ENCODE data around the gene DNER. TPM values are rescaled to one million over a fixed set of nuclear protein-coding genes. Genes with fewer than 3 reads are reported as not detected.
A peak's percentile ranks its signal among the peaks of the same experiment; 100 is the strongest.

The DNER gene
- polyA plus RNA-seq, 2 of the 4 experiments (the other 2 are of a cell fraction), result 0.34 to 4.2 TPM

GRCh38 chr2:229463841-229464346 lies 250.5 kb downstream of the DNER start:
- FAIRE-seq (no peak), DNase-seq (ENCODE audit: low read depth in 1 of 2, low spot score in 1 of 2) (no peak), ATAC-seq (no peak)
- POLR2A ChIA-PET, result no interaction called here
- H3K4me1 ChIP-seq, result no peaks in the 10 kb centered on the region
- no peak overlapping the region for H3K4me2 ChIP-seq
- no peak overlapping the region for H3K27ac ChIP-seq
- H3K4me3 ChIP-seq, result no peak overlapping the region
- CTCF ChIA-PET, result no interaction called here
- 95% methylated on average over 1 of the region's 2 CpGs for WGBS (ENCODE audit: missing lambda C conversion rate)
- H3K9me3 ChIP-seq, result no peaks in the 10 kb centered on the region
- TF ChIP-seq SMC3 (IDR thresholded peaks at IDR 0.05) (no peak), ATOH8 (CRISPR knock-in tag; IDR thresholded peaks at IDR 0.05; ENCODE audit: low read depth) (no peak), RNF2 (IDR thresholded peaks at IDR 0.05; ENCODE audit: borderline replicate concordance, low read depth) (no peak), ESRRA (IDR thresholded peaks at IDR 0.05; ENCODE audit: borderline replicate concordance, low read length) (no peak), CBX2 (IDR thresholded peaks at IDR 0.05; ENCODE audit: borderline replicate concordance, low read depth) (no peak), ZSCAN20 (CRISPR knock-in tag; IDR thresholded peaks at IDR 0.05) (no peak), EP300 (IDR thresholded peaks at IDR 0.05) (no peak), RAD21 (conservative IDR thresholded peaks at IDR 0.05 in 1 of 2, IDR thresholded peaks at IDR 0.05 in 1 of 2) (no peak), ELK1 (IDR thresholded peaks at IDR 0.05; ENCODE audit: low read depth, low read length) (no peak)

DNA sequence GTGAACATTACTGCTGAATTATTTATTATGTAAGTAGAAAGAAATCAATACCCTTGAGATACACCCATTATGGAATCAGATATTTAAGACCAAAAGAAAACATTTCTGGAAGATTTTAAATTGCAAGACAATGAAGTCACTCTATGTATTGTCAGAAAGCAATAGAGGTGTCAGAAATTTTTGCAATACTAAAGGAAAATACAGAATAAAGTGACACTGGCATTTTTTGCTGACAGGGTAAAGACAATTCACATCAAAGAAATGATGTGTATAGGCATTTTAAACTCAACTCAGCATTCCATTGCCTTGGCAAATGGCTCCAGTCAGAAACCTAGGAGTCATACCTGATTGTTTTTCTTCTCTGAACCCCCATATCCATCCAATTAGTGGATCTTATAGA lies 252.2 kb downstream of the DNER start:
- ChIA-PET POLR2A (no interaction called here), CTCF (no interaction called here)
- H3K4me1 ChIP-seq, result no peaks in the 10 kb centered on the region
- ATAC-seq (no peak), FAIRE-seq (no peak), DNase-seq (ENCODE audit: low read depth in 1 of 2, low spot score in 1 of 2) (no peak)
- H3K4me3 ChIP-seq, result no peak overlapping the region
- no peak overlapping the region for H3K4me2 ChIP-seq
- no peaks in the 10 kb centered on the region for H3K9me3 ChIP-seq
- H3K27ac ChIP-seq, result no peak overlapping the region
- no peak for TF ChIP-seq HMGXB4 (CRISPR knock-in tag; IDR thresholded peaks at IDR 0.05; ENCODE audit: borderline replicate concordance)
- TF ChIP-seq CHD2 (IDR thresholded peaks at IDR 0.05; ENCODE audit: low read length, partially characterized antibody), result no peak
- TF ChIP-seq MAFK (IDR thresholded peaks at IDR 0.05; ENCODE audit: partially characterized antibody), result peak; percentile 53
- TF ChIP-seq, protein P1, sequence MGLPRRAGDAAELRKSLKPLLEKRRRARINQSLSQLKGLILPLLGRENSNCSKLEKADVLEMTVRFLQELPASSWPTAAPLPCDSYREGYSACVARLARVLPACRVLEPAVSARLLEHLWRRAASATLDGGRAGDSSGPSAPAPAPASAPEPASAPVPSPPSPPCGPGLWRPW (IDR thresholded peaks at IDR 0.05), result no peak
- TF ChIP-seq RCOR1 (IDR thresholded peaks at IDR 0.05; ENCODE audit: low read depth, low read length), result no peak
- TF ChIP-seq, protein P2, sequence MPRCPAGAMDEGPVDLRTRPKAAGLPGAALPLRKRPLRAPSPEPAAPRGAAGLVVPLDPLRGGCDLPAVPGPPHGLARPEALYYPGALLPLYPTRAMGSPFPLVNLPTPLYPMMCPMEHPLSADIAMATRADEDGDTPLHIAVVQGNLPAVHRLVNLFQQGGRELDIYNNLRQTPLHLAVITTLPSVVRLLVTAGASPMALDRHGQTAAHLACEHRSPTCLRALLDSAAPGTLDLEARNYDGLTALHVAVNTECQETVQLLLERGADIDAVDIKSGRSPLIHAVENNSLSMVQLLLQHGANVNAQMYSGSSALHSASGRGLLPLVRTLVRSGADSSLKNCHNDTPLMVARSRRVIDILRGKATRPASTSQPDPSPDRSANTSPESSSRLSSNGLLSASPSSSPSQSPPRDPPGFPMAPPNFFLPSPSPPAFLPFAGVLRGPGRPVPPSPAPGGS (IDR thresholded peaks at IDR 0.05), result no peak

- CTCF ChIA-PET, result no interaction called here
- no peak overlapping the region for H3K4me3 ChIP-seq
- DNase-seq (ENCODE audit: low read depth in 1 of 2, low spot score in 1 of 2) (no peak), FAIRE-seq (no peak), ATAC-seq (no peak)
- H3K4me2 ChIP-seq, result no peak overlapping the region
- no peaks in the 10 kb centered on the region for H3K9me3 ChIP-seq
- POLR2A ChIA-PET, result interaction anchor here (1.3 kb wide), 1 partner anchor 11 kb away, joined by 3 read pairs; no protein-coding TSS in a partner anchor
- H3K27ac ChIP-seq, result peak overlapping the region; percentile 67 to 73
- H3K4me1 ChIP-seq, result peaks cover 14% of the 10 kb centered on the region
- WGBS (ENCODE audit: missing lambda C conversion rate), result 80% methylated on average over 6 of the region's 6 CpGs
- no peak for TF ChIP-seq CHD4 (IDR thresholded peaks at IDR 0.05; ENCODE audit: borderline replicate concordance)
- no peak for TF ChIP-seq CBX2 (IDR thresholded peaks at IDR 0.05; ENCODE audit: borderline replicate concordance, low read depth)
- TF ChIP-seq MAFK (IDR thresholded peaks at IDR 0.05; ENCODE audit: partially characterized antibody), result no peak
- TF ChIP-seq HOXB13 (CRISPR knock-in tag; IDR thresholded peaks at IDR 0.05; ENCODE audit: low read depth), result no peak
- TF ChIP-seq CEBPB (IDR thresholded peaks at IDR 0.05), result no peak
These were observed 258.3 kb downstream of the DNER start for GRCh38 chr2:229456091-229456490.
